IMR-90 (cell line): Measurements from ENCODE around the gene ZNRF4. TPM values are rescaled to one million over a fixed set of nuclear protein-coding genes. Genes with fewer than 3 reads are reported as not detected.

ENCODE experiments used
- ATAC-seq: fragments of 200-7000 bp; cut with Tn5 transposase; 2 replicates; pipeline ENCODE4 v1.9.1; 2020; ENCODE audit warnings: low read depth, mild to moderate bottlenecking, moderate library complexity
- BruUV-seq: library from RNA; stranded (reverse); fragments of 400-500 nt; replicated peaks from 2 replicates; lab custom pipeline; 2021; lab: Mats Ljungman, UMichigan
- CTCF ChIA-PET: fragments of 300-600 bp; formaldehyde crosslinking; extraction: SDS; loops from one replicate; lab custom pipeline; 2021; ENCODE audit warnings: antibody characterized with exemption; lab: Yijun Ruan, JAX
- POLR2A ChIA-PET: fragments of 300-600 bp; sonication (Branson Sonifier 250); formaldehyde crosslinking; loops from one replicate; lab custom pipeline; 2022; ENCODE audit warnings: antibody characterized with exemption; ENCODE audit not compliant: unreplicated experiment; lab: Charles Lee
- DNase-seq: peaks from one replicate; pipeline ENCODE4 v3.0.0; 2013
- H2AFZ ChIP-seq: replicated peaks from 2 replicates; pipeline ENCODE3; 2013; ENCODE audit warnings: low read length, mild to moderate bottlenecking; ENCODE audit not compliant: poor library complexity
- H2AK5ac ChIP-seq: 2 replicates; pipeline ENCODE4 v1.6.1; 2013; ENCODE audit warnings: low read depth, low read length, inconsistent platforms
- H2AK9ac ChIP-seq: replicated peaks from 2 replicates; pipeline ENCODE3; 2013; ENCODE audit warnings: mild to moderate bottlenecking, low read depth, low read length, moderate library complexity; ENCODE audit not compliant: poor library complexity
- H2BK120ac ChIP-seq: 2 replicates; pipeline ENCODE4 v1.6.1; 2013; ENCODE audit warnings: low read depth, low read length, inconsistent platforms
- H2BK15ac ChIP-seq: 3 replicates; pipeline ENCODE4 v1.6.1; 2013; ENCODE audit warnings: low read depth, low read length, inconsistent platforms
- H2BK20ac ChIP-seq: 2 replicates; pipeline ENCODE4 v1.6.1; 2013; ENCODE audit warnings: low read depth, mild to moderate bottlenecking, inconsistent platforms, low read length, moderate library complexity
- H2BK5ac ChIP-seq: 2 replicates; pipeline ENCODE4 v1.6.1; 2013; ENCODE audit warnings: mild to moderate bottlenecking, low read depth, low read length, inconsistent platforms; ENCODE audit not compliant: poor library complexity, severe bottlenecking
- H3K14ac ChIP-seq: replicated peaks from 2 replicates; pipeline ENCODE4 v1.6.1; 2013; ENCODE audit warnings: low read depth, low read length, inconsistent platforms
- H3K18ac ChIP-seq: 2 replicates; pipeline ENCODE4 v1.6.1; 2013; ENCODE audit warnings: low read depth, low read length, control low read depth
- H3K23ac ChIP-seq: 2 replicates; pipeline ENCODE4 v1.6.1; 2013; ENCODE audit warnings: low read depth, low read length, inconsistent platforms
- H3K27ac ChIP-seq: 2 replicates; pipeline ENCODE4 v1.5.1; 2013; ENCODE audit warnings: mild to moderate bottlenecking, control low read depth, low read length; ENCODE audit not compliant: insufficient read depth
- H3K27me3 ChIP-seq: 2 replicates; pipeline ENCODE4 v1.6.1; 2013; ENCODE audit warnings: low read length; ENCODE audit not compliant: control insufficient read depth, insufficient read depth
- H3K36me3 ChIP-seq: 2 replicates; pipeline ENCODE4 v1.6.1; 2013; ENCODE audit warnings: low read length, mixed read lengths; ENCODE audit not compliant: control insufficient read depth, insufficient read depth
- H3K4ac ChIP-seq: 2 replicates; pipeline ENCODE4 v1.6.1; 2013; ENCODE audit warnings: low read depth, low read length, inconsistent platforms
- H3K4me1 ChIP-seq: 2 replicates; pipeline ENCODE4 v1.6.1; 2013; ENCODE audit warnings: low read length, mixed read lengths; ENCODE audit not compliant: control insufficient read depth, insufficient read depth
- H3K4me2 ChIP-seq: 2 replicates; pipeline ENCODE4 v1.6.1; 2013; ENCODE audit warnings: low read depth, mild to moderate bottlenecking, control low read depth, low read length, moderate library complexity
- H3K4me3 ChIP-seq: 2 replicates; pipeline ENCODE4 v1.5.1; 2013; ENCODE audit warnings: low read depth, mild to moderate bottlenecking, control low read depth, low read length, moderate library complexity; ENCODE audit not compliant: insufficient read depth
- H3K56ac ChIP-seq: 2 replicates; pipeline ENCODE4 v1.6.1; 2013; ENCODE audit warnings: low read length, inconsistent platforms; ENCODE audit not compliant: insufficient read depth; ENCODE audit errors: extremely low read depth
- H3K79me1 ChIP-seq, 2 experiments: 2 replicates each; pipeline ENCODE4 v1.6.1; 2013; ENCODE audit warnings: low read length in 2 of 2, inconsistent platforms in 1 of 2, low read depth in 1 of 2
- H3K9ac ChIP-seq: 2 replicates; pipeline ENCODE4 v1.6.1; 2013; ENCODE audit warnings: low read depth, low read length, control low read depth
- H3K9me1 ChIP-seq: 2 replicates; pipeline ENCODE4 v1.6.1; 2013; ENCODE audit warnings: low read length, inconsistent platforms; ENCODE audit not compliant: insufficient read depth
- H3K9me3 ChIP-seq: 2 replicates; pipeline ENCODE4 v1.6.1; 2013; ENCODE audit warnings: low read length; ENCODE audit not compliant: control insufficient read depth, insufficient read depth
- H4K20me1 ChIP-seq: 2 replicates; pipeline ENCODE4 v1.6.1; 2013; ENCODE audit warnings: low read length, inconsistent platforms; ENCODE audit not compliant: insufficient read depth
- H4K5ac ChIP-seq: 2 replicates; pipeline ENCODE4 v1.6.1; 2013; ENCODE audit warnings: mild to moderate bottlenecking, low read depth, low read length, control low read depth
- H4K8ac ChIP-seq, 2 experiments: 2 replicates each; pipeline ENCODE4 v1.6.1; 2013; ENCODE audit warnings: low read depth in 2 of 2, low read length in 2 of 2, control low read depth in 1 of 2, inconsistent platforms in 1 of 2
- H4K91ac ChIP-seq: 2 replicates; pipeline ENCODE4 v1.6.1; 2013; ENCODE audit warnings: low read depth, low read length, inconsistent platforms; ENCODE audit not compliant: insufficient read depth
- MAFK ChIP-seq: IDR thresholded peaks from 2 replicates; pipeline ENCODE4 v1.6.1; 2012; ENCODE audit warnings: low read depth, low read length, improper control_type of control experiment
- WGBS, 2 experiments: methylation state at CpG; one replicate each; pipeline versions ENCODE4 v1.1.5 to v1.1.7; 2013; ENCODE audit warnings: missing lambda C conversion rate in 2 of 2; ENCODE audit not compliant: insufficient read length in 1 of 2; ENCODE audit errors: extremely low coverage in 2 of 2; 5-methylcytosine and 5-hydroxymethylcytosine counted together
- dilution Hi-C: fragments of 300-500 bp; cut with HindIII; formaldehyde crosslinking; loops from one replicate; pipeline ENCODE4 v1.14.3; 2018; ENCODE audit warnings: low sequenced_read_pairs; ENCODE audit not compliant: unreplicated experiment
- in situ Hi-C: fragments of 300-500 bp; cut with MboI; formaldehyde crosslinking; loops from 3 replicates; pipeline ENCODE4 v1.14.3; 2019; ENCODE audit warnings: low sequenced_read_pairs, inconsistent platforms, mixed read lengths
- intact Hi-C: fragments of 100-400 bp; cut with micrococcal nuclease; formaldehyde crosslinking; loops from 2 replicates; pipeline ENCODE4 v1.10.0; 2022
- polyA plus RNA-seq, 3 experiments: library from polyadenylated mRNA; depleted of rRNA; stranded (reverse); fragments of >200 nt; gene quantifications; 2 replicates each; pipeline ENCODE4 v1.2.3, GENCODE V29; 2012; ENCODE audit warnings: low replicate concordance in 1 of 3
- total RNA-seq: library from RNA; depleted of rRNA; stranded (reverse); fragments of >200 nt; gene quantifications from 2 replicates; pipeline ENCODE4 v1.2.3, GENCODE V29; 2012

ZNRF4 gene
- total and polyA plus RNA-seq, 2 of the 4 experiments (the other 2 are of a cell fraction) = not detected

- H3K4ac ChIP-seq = no peak overlapping the region
- no peaks in the 10 kb centered on the region for H4K20me1 ChIP-seq
- no peaks in the 10 kb centered on the region for H3K79me1 ChIP-seq
- H3K4me2 ChIP-seq = no peak overlapping the region
- no peaks in the 10 kb centered on the region for H3K9me1 ChIP-seq
- H3K9ac ChIP-seq = no peak overlapping the region
- H2AK5ac ChIP-seq = no peak overlapping the region
- intact Hi-C loops = no loop called here
- no peak overlapping the region for H4K5ac ChIP-seq
- no peak for TF ChIP-seq MAFK
- CTCF ChIA-PET = no interaction called here
- H3K27me3 ChIP-seq = peaks cover 8% of the 10 kb centered on the region
- POLR2A ChIA-PET = no interaction called here
- H2BK15ac ChIP-seq = no peak overlapping the region
- no peak overlapping the region for H4K91ac ChIP-seq
- no peaks in the 10 kb centered on the region for H3K36me3 ChIP-seq
- no peak overlapping the region for H2BK5ac ChIP-seq
- H2BK20ac ChIP-seq = no peak overlapping the region
- DNase-seq (no peak), ATAC-seq (no peak)
- no peak overlapping the region for H4K8ac ChIP-seq
- H2AK9ac ChIP-seq = no peak overlapping the region
- no peak overlapping the region for H3K56ac ChIP-seq
- peaks cover 22% of the 10 kb centered on the region for H3K9me3 ChIP-seq
- no TSS peak for BruUV-seq
- in situ Hi-C loops = no loop called here
- dilution Hi-C loops = no loop called here
- no CpG with 5 or more reads among the region's 1 CpG for WGBS, 2 experiments
- no peak overlapping the region for H3K14ac ChIP-seq
- H2AFZ ChIP-seq = no peak overlapping the region
- H3K18ac ChIP-seq = no peak overlapping the region
- H3K4me3 ChIP-seq = no peak overlapping the region
- H3K27ac ChIP-seq = no peak overlapping the region
- no peak overlapping the region for H3K23ac ChIP-seq
- H3K4me1 ChIP-seq = no peaks in the 10 kb centered on the region
- H2BK120ac ChIP-seq = no peak overlapping the region
Measured at GRCh38 chr19:5503598-5503997, 48.4 kb downstream of the ZNRF4 start.
